RWPE2 (cell line): ENCODE results near the gene GPC5.

Experiments used
- ATAC-seq: fragments of 200-7000 bp; cut with Tn5 transposase; 3 replicates; pipeline ENCODE4 v1.9.1; 2021; ENCODE audit warnings: low read depth
- DNase-seq: peaks from one replicate; pipeline ENCODE4 v3.0.0-alpha.2; 2020; ENCODE audit warnings: low spot score
- H3K27ac ChIP-seq: fragments of 450-650 bp; 2 replicates; pipeline ENCODE4 v1.5.1; 2017; ENCODE audit warnings: mild to moderate bottlenecking; ENCODE audit not compliant: poor library complexity, severe bottlenecking
- H3K27me3 ChIP-seq: fragments of 250-450 bp; sonication (Bioruptor Pico); 2 replicates; pipeline ENCODE4 v1.5.1; 2021; ENCODE audit warnings: mild to moderate bottlenecking, moderate library complexity; ENCODE audit not compliant: insufficient read depth, poor library complexity, severe bottlenecking
- H3K36me3 ChIP-seq: fragments of 250-450 bp; sonication (Bioruptor Pico); 2 replicates; pipeline ENCODE4 v1.5.1; 2020; ENCODE audit warnings: low read depth, mild to moderate bottlenecking, moderate library complexity
- H3K4me1 ChIP-seq: fragments of 250-450 bp; sonication (Bioruptor Pico); 2 replicates; pipeline ENCODE4 v1.5.1; 2021; ENCODE audit warnings: mild to moderate bottlenecking, moderate library complexity; ENCODE audit not compliant: insufficient read depth, poor library complexity, severe bottlenecking
- H3K4me3 ChIP-seq: fragments of 250-450 bp; sonication (Bioruptor Pico); 2 replicates; pipeline ENCODE4 v1.5.1; 2021; ENCODE audit warnings: mild to moderate bottlenecking, moderate library complexity; ENCODE audit not compliant: severe bottlenecking
- H3K9me3 ChIP-seq: fragments of 250-450 bp; sonication (Bioruptor Pico); 2 replicates; pipeline ENCODE4 v1.5.1; 2021; ENCODE audit warnings: mild to moderate bottlenecking, moderate library complexity; ENCODE audit not compliant: severe bottlenecking
- CTCF ChIP-seq: fragments of 450-650 bp; IDR thresholded peaks from one replicate; pipeline ENCODE4 v1.5.1; 2017; ENCODE audit warnings: mild to moderate bottlenecking, moderate library complexity; ENCODE audit not compliant: poor library complexity, severe bottlenecking

Gene GPC5

GRCh38 chr13:91594061-91594460, 195.6 kb downstream of the GPC5 start:
- no peak for TF ChIP-seq CTCF
- H3K4me1 ChIP-seq: no peaks in the 10 kb centered on the region

GRCh38 chr13:91595677-91596076, 197.3 kb downstream of the GPC5 start:
- H3K4me1 ChIP-seq: no peaks in the 10 kb centered on the region
- no peaks in the 10 kb centered on the region for H3K36me3 ChIP-seq
- H3K27ac ChIP-seq: no peak overlapping the region
- H3K9me3 ChIP-seq: no peaks in the 10 kb centered on the region
- no peak overlapping the region for H3K4me3 ChIP-seq
- no peak for DNase-seq
- TF ChIP-seq CTCF: no peak
- H3K27me3 ChIP-seq: no peaks in the 10 kb centered on the region
- ATAC-seq: no peak

More at GRCh38 chr13:91594061-91594460, 195.6 kb downstream of the GPC5 start:
- H3K27me3 ChIP-seq: no peaks in the 10 kb centered on the region
- no peak overlapping the region for H3K4me3 ChIP-seq
- ATAC-seq (no peak), DNase-seq (no peak)
- H3K36me3 ChIP-seq: no peaks in the 10 kb centered on the region
- no peaks in the 10 kb centered on the region for H3K9me3 ChIP-seq
- no peak overlapping the region for H3K27ac ChIP-seq

GRCh38 chr13:91596842-91597241, 198.4 kb downstream of the GPC5 start:
- ATAC-seq (no peak), DNase-seq (no peak)

GRCh38 chr13:91598655-91599054, 200.2 kb downstream of the GPC5 start:
- Histone ChIP-seq H3K9me3 (peaks cover 4% of the 10 kb centered on the region), H3K4me1 (no peaks in the 10 kb centered on the region), H3K4me3 (no peak overlapping the region), H3K27ac (no peak overlapping the region), H3K36me3 (no peaks in the 10 kb centered on the region), H3K27me3 (no peaks in the 10 kb centered on the region)
- TF ChIP-seq CTCF: no peak
- no peak for DNase-seq
- no peak for ATAC-seq

More at GRCh38 chr13:91596842-91597241, 198.4 kb downstream of the GPC5 start:
- Histone ChIP-seq H3K36me3 (no peaks in the 10 kb centered on the region), H3K27me3 (no peaks in the 10 kb centered on the region), H3K27ac (no peak overlapping the region), H3K4me1 (no peaks in the 10 kb centered on the region), H3K9me3 (no peaks in the 10 kb centered on the region), H3K4me3 (no peak overlapping the region)
- no peak for TF ChIP-seq CTCF

- no peak overlapping the region for H3K4me3 ChIP-seq
- H3K27ac ChIP-seq: no peak overlapping the region
- H3K36me3 ChIP-seq: no peaks in the 10 kb centered on the region
- no peaks in the 10 kb centered on the region for H3K4me1 ChIP-seq
- TF ChIP-seq CTCF: no peak
- DNase-seq: no peak
- H3K27me3 ChIP-seq: no peaks in the 10 kb centered on the region
- H3K9me3 ChIP-seq: peaks cover 4% of the 10 kb centered on the region
- no peak for ATAC-seq
Measured at GRCh38 chr13:91601273-91601672, 202.9 kb downstream of the GPC5 start.
